ENCODE measurements around the gene BCL11A.

The BCL11A gene

GRCh38 chr2:60405271-60405919 lies 148.1 kb downstream of the BCL11A start:
- no peak for DNase-seq (ENCODE audit: low spot score)

Measured in SW480 (cell line).